Stomach (tissue), 4 donors: ENCODE data around the gene IL2RA.

Experiments used
- POLR2A ChIP-seq, 4 donors: fragments of 450-650 bp; IDR thresholded peaks; one replicate each; pipeline ENCODE4 v1.6.1; 2016; ENCODE audit warnings: antibody characterized with exemption in 4 of 4, control low read depth in 2 of 4, mild to moderate bottlenecking in 1 of 4, moderate library complexity in 1 of 4
- POLR2AphosphoS5 ChIP-seq, 3 donors: sonication (generic); formaldehyde crosslinking; IDR thresholded peaks; one replicate each; pipeline ENCODE4 v1.6.1; 2016; ENCODE audit warnings: antibody characterized with exemption in 3 of 3
- TF ChIP-seq, protein P1 (sequence below), 7 experiments: fragments of 450-650 bp in 4 of 7; fragments of 200-600 bp in 3 of 7; sonication (generic) in 3 of 7; IDR thresholded peaks; one replicate each; pipeline ENCODE4 v1.5.1; 2016 to 2019; ENCODE audit warnings: antibody characterized with exemption in 7 of 7, control low read depth in 2 of 7, mild to moderate bottlenecking in 1 of 7

DNA sequence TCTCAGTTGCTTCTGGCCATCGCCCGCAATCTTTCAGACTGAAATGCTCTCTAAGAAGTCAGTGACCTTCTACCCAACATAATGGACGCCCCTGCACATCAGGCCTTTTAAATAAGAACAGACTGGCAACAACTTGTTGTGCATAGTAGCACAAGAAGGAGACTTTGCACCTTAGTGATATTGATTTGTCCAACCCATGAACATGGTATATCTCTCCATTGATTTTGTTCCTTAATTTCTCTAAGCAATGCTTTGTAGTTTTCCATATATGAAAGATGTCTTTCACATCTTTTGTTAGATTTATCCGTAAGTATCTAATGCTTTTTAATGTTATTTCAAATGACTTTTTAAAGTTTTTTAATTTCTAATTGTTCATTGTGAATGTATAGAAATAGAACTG is 89.1 kb downstream of the IL2RA start:
- no peak for TF ChIP-seq POLR2AphosphoS5 (IDR thresholded peaks at IDR 0.05)
- TF ChIP-seq POLR2A (IDR thresholded peaks at IDR 0.05) = no peak
- TF ChIP-seq, protein P1, sequence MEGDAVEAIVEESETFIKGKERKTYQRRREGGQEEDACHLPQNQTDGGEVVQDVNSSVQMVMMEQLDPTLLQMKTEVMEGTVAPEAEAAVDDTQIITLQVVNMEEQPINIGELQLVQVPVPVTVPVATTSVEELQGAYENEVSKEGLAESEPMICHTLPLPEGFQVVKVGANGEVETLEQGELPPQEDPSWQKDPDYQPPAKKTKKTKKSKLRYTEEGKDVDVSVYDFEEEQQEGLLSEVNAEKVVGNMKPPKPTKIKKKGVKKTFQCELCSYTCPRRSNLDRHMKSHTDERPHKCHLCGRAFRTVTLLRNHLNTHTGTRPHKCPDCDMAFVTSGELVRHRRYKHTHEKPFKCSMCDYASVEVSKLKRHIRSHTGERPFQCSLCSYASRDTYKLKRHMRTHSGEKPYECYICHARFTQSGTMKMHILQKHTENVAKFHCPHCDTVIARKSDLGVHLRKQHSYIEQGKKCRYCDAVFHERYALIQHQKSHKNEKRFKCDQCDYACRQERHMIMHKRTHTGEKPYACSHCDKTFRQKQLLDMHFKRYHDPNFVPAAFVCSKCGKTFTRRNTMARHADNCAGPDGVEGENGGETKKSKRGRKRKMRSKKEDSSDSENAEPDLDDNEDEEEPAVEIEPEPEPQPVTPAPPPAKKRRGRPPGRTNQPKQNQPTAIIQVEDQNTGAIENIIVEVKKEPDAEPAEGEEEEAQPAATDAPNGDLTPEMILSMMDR (IDR thresholded peaks at IDR 0.05) = no peak
